GM18505 (cell line): ENCODE results near the gene DNAJC22.
"Not testable (repeated sequence)": the region's sequence is repeated elsewhere in the genome, so short reads cannot be mapped to it uniquely, and the experiment has no call there.

ENCODE experiments used
- ATAC-seq: cut with Tn5 transposase; IDR thresholded peaks from one replicate; pipeline ENCODE4 v1.9.1; 2021; ENCODE audit not compliant: unreplicated experiment
- POLR2A ChIP-seq: IDR thresholded peaks from 4 replicates; pipeline ENCODE4 v1.6.1; 2011; ENCODE audit warnings: borderline replicate concordance; ENCODE audit not compliant: insufficient read depth, insufficient read length; ENCODE audit errors: extremely low read depth

The DNAJC22 gene

DNA sequence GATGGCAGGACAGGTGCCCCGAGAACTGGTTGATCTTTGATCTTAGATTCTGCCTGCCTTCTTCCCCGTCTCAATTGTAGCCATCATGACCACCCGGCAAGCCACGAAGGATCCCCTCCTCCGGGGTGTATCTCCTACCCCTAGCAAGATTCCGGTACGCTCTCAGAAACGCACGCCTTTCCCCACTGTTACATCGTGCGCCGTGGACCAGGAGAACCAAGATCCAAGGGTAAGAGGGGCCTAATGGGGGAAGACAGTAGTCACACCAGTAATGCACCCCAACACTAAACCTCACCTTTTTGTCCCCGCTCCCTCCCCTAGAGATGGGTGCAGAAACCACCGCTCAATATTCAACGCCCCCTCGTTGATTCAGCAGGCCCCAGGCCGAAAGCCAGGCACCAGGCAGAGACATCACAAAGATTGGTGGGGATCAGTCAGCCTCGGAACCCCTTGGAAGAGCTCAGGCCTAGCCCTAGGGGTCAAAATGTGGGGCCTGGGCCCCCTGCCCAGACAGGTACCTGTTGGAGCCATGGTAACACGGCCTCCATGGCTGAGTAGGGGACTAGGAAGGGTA lies 23.1 kb upstream of the DNAJC22 start:
- no peak for TF ChIP-seq POLR2A
- ATAC-seq = no peak

DNA sequence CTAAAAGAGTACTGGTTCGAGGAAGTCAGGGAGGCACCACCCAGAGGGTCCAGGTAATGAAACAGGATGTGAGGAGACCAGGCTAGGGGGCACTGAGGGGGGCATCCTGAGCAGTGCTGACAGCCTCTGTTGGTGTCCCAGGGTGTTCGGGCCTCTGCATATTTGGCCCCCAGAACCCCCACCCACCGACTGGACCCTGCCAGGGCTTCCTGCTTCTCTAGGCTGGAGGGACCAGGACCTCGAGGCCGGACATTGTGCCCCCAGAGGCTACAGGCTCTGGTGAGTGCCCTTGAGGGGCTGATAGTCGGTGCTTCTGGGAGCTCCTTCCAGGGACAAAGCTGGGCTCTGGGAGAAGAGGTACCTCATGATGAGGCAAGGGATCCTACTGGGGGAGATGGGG lies 21.1 kb upstream of the DNAJC22 start:
- ATAC-seq = no peak
- TF ChIP-seq POLR2A = no peak

DNA sequence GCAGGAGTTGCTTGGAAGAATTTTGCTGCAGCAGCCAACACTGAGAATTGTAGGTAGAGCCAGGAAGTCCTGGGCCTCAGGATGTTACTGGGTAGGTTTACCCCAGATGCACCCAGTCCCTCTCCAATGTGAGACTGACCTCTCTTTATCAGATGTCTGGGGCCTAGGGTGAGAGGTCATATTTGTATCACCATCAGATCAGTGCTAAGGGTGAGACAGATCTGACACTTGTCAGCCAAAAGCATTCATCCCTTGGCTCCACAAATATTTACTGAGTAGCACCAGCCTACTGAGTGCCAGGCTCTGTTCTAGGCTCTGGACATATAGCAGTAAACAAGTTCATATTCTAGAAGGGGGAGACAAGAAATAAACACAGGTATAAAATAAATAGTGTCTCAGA lies 19.3 kb upstream of the DNAJC22 start:
- no peak for TF ChIP-seq POLR2A
- ATAC-seq = no peak

DNA sequence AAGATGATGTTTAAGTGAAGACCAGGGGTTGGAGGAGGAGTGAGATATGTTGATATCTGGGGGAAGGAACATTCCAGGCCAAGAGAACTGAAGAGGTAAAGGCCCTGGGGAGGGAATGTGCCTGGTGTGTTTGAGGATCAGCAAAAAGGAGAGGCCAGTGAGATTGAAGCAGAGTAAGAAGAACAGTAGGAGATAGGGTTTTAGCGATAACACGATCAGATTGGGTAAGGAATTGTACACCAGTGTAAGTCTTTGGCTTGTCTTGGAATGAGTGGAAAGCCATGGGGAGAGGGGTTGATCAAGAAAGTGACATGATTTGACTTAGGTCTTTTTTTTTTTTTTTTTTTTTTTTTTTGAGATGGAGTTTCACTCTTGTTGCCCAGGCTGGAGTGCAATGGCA lies 18.8 kb upstream of the DNAJC22 start:
- no peak for TF ChIP-seq POLR2A
- ATAC-seq = no peak

DNA sequence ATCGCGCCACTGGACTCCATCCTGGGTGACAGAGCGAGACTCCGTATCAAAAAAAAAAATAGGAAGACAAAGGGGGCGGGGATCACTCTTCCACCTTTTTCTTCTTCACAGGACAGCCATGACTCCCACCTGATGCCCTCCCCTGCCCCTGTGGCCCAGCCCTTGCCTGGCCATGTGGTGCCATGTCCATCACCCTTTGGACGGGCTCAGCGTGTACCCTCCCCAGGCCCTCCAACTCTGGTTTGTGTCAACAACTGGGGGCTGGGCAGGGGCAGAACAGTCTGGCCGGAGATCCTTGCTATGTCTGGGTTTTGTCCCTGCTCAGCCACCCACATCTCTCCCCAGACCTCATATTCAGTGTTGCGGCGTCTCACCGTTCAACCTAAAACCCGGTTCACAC lies 17.9 kb upstream of the DNAJC22 start:
- ATAC-seq = no peak
- no peak for TF ChIP-seq POLR2A

DNA sequence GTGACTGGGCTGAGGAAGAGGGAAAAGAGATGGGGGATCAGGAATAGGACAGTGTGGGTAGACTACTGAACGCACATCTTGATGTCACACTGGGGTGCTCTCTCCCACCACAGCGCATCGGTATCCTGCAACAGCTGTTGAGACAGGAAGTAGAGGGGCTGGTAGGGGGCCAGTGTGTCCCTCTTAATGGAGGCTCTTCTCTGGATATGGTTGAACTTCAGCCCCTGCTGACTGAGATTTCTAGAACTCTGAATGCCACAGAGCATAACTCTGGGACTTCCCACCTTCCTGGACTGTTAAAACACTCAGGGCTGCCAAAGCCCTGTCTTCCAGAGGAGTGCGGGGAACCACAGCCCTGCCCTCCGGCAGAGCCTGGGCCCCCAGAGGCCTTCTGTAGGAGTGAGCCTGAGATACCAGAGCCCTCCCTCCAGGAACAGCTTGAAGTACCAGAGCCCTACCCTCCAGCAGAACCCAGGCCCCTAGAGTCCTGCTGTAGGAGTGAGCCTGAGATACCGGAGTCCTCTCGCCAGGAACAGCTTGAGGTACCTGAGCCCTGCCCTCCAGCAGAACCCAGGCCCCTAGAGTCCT lies 16.6 kb upstream of the DNAJC22 start:
- ATAC-seq = no peak
- TF ChIP-seq POLR2A = no peak

DNA sequence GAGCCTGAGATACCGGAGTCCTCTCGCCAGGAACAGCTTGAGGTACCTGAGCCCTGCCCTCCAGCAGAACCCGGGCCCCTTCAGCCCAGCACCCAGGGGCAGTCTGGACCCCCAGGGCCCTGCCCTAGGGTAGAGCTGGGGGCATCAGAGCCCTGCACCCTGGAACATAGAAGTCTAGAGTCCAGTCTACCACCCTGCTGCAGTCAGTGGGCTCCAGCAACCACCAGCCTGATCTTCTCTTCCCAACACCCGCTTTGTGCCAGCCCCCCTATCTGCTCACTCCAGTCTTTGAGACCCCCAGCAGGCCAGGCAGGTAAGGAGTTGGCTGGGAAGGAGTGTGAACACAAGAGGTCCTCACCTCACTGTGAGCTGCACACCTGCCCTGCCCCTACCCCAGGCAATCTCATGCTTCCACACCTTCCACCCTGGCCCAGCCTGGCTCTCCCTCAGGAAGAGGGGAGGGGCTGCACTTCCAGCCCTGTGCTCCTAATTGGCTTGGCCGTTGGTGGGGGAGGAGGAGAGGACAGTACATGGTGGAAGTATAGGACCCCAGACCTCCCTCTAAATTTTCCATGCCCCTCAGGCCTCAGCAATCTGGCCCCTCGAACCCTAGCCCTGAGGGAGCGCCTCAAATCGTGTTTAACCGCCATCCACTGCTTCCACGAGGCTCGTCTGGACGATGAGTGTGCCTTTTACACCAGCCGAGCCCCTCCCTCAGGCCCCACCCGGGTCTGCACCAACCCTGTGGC lies 15.9 kb upstream of the DNAJC22 start:
- no peak for ATAC-seq
- no peak for TF ChIP-seq POLR2A

DNA sequence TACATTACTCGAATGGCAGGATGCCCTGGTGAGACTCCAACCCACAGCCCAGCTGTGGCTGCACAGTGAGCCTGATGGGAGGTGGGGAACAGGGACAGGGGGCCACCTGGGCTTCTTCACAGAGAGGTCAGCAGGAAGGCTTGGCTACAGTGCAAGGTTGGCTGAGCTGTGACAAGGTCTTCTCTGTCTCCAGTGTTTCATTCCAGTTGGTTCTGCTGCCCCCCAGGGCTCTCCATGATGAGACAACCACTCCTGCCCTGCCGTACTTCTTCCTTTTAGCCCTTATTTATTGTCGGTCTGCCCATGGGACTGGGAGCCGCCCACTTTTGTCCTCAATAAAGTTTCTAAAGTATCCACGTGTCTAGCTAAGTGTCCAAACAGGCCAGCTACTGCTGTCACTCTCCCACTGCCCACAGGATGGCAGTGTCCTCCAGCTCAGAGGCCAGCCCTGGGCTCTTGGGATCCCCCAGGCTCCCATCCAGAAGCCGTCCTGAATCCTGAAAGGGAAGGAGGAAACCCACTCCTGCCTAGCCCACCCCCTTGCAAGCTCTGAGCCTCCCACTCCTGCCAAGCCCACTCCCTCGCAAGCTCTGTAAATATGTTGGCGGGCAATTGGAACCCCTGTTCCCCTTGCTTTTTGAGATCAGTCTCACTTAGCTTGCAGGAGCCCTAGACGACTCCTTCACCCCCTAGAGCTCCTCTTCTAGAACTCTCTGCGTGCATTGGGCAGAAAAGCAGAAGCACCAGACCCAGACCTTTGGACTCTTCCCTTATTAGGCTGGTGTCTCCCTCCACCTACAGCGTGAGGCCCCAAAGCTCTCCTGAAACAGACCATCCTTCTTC lies 15.1 kb upstream of the DNAJC22 start:
- no peak for TF ChIP-seq POLR2A
- ATAC-seq = no peak

DNA sequence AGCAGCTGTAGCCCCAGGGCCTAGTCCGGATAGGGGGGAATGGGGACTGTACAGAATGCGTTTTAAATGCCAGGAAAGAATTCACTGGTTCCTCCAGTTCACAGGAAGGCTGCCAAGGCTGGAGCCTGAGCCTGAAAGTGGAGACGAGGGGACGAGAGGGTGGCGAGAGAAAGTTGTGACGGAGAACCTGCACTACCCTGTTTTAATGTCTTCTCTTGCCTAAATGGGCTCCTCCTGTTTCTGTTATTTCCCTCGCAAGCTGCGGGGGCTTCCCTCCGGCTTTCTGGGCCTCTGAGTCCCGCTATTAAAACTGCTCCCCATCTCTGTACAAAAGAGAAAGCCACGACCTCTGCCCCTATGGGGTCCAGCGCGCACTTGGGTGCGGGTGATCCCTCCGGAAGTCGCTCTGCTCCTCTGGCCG lies 14.2 kb upstream of the DNAJC22 start:
- no peak for ATAC-seq
- no peak for TF ChIP-seq POLR2A

DNA sequence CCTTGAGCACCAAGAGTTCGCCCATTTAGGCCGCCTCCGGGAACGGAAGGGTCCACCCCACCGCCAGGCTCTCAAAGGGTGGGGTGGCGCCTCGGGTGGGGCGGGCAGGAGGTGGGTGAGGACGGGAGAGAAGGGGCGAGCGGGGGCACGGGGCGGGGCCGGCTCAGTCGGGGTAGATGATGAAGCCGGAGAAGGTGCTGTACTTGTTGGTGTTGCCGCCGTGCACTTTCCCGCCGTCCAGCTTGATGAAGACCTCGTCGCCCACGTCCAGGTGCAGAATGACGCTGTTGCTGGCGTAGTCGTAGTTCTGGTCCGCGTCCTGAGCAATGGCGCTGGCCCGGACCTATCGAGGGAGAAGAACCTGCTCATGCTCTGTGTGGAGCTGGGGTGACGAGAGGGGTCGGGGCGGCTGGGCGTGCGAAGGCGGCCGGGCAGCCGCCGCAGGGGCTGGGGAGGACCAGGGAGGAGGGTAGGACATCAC lies 13.8 kb upstream of the DNAJC22 start:
- ATAC-seq = no peak
- TF ChIP-seq POLR2A = no peak

DNA sequence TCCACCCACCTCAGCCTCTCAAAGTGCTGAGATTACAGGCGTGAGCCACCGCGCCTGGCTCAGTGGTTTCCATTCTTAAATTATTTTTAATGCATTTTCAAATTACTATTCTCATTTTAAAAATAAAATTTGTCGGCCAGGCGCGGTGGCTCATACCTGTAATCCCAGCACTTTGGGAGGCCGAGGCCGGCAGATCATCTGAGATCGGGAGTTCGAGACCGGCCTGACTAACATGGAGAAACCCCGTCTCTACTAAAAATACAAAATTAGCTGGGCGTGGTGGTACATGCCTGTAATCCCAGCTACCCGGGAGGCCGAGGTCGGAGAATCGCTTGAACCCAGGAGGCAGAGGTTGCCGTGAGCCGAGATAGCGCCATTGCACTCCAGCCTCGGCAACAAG lies 12.9 kb upstream of the DNAJC22 start:
- not testable (repeated sequence) for ATAC-seq

DNA sequence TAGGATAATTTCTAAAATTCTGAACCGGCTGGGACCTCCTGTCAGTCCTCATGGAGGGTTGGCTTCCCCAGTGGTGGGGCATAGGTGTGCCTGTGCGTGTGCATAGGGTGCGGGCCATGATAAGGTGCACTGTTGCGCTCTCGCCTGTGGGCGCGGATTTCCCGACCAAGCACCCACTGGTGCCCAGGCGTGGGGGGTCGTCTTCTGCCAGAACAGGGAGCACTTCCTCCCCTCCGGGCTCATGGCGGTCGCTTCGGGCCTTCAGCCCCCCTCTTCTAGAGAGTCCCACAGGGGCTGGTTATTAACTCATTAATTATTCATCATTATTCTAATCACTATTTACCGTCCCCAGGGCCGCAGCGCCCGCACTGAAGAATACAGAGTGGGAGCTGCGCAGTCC lies 12.5 kb upstream of the DNAJC22 start:
- no peak for TF ChIP-seq POLR2A
- no peak for ATAC-seq

DNA sequence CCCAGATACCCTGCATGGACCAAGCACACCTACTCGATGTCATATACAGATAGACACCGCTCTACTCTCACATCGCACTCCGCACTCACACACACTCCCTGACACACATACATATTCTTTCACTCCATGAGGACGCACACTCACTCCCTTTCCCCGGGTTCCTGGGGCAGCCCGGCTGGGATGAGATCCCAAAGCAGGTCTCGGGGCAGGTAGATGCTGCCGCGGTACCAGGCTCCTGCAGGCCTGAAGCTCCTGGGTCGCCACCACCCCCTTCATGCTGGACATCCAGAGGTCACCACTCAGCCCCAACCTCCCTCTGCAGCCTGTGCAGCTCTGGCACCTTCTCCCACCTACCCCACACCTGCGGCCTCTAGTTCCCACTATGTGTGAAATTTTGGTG lies 12.0 kb upstream of the DNAJC22 start:
- no peak for ATAC-seq
- TF ChIP-seq POLR2A = no peak

DNA sequence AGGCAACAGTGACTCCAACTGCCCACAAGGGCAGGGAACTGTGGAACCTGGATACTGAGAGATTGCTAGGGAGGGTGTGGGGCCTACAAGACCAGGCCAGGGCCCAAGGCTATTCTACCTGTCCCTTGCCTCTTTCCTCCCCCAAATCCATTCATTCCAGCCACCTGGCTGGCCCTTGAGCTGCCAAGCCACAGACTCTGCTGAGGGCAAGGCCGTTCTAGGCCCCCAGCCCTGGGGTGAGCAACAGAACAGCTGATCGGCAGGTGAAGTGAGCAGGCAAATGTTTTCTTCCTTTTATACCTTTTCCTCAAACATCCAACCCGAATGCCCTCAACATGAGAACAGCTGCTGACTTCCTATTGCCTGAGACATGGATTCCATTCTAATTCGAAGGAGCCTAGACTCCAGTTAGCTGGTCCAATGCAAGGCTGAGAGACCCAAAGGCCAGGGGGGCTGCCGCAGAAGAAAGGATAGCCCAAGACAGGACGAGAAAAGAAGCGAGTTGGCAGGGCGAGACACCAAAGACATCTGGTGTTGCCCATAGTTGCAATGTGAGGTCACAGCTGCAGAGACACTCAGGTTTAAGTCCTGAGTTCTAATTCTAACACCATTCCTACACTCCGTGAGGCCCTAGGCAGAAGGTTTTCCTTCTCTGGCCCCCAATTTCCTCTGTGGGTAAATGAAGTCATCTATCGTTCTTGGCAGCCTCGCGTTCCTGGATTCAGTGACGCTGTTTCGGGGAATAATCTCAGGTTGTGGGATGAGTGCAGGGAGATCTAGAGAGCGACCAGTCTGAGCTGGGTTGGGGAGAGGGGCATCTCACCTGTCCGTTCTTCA lies 11.4 kb upstream of the DNAJC22 start:
- no peak for TF ChIP-seq POLR2A
- ATAC-seq = no peak
